H1 (cell line): ENCODE data around the gene MYD88. TPM values are rescaled to one million over a fixed set of nuclear protein-coding genes. Genes with fewer than 3 reads are reported as not detected.

Source experiments
- CTCF ChIA-PET: fragments of 300-600 bp; sonication (Branson Sonifier 250); formaldehyde crosslinking; loops from one replicate; lab custom pipeline; 2021; ENCODE audit not compliant: partially characterized antibody; lab: Charles Lee
- POLR2A ChIA-PET: fragments of 300-600 bp; sonication (Branson Sonifier 250); formaldehyde crosslinking; loops from one replicate; lab custom pipeline; 2021; ENCODE audit warnings: inconsistent platforms; ENCODE audit not compliant: partially characterized antibody; lab: Charles Lee
- DNase-seq, 2 experiments: peaks; one replicate each; pipeline versions ENCODE4 v3.0.0 to v3.0.0-alpha.2; 2010 to 2022; ENCODE audit warnings: low spot score in 2 of 2, low read depth in 1 of 2, mixed read lengths in 1 of 2
- FAIRE-seq: peaks from 2 replicates; lab custom pipeline; 2011; peaks lifted over from hg19 to GRCh38; lab: Jason Lieb, UNC
- H2AFZ ChIP-seq: 2 replicates; pipeline ENCODE4 v1.8.1; 2012; ENCODE audit warnings: low read length, inconsistent platforms
- H2AK5ac ChIP-seq: 2 replicates; pipeline ENCODE4 v1.6.1; 2013; ENCODE audit warnings: low read depth, low read length
- H2BK120ac ChIP-seq: replicated peaks from 2 replicates; pipeline ENCODE3; 2013; ENCODE audit warnings: low read depth, low read length, inconsistent platforms
- H2BK12ac ChIP-seq: 2 replicates; pipeline ENCODE4 v1.6.1; 2013; ENCODE audit warnings: low read depth, low read length
- H2BK15ac ChIP-seq: 2 replicates; pipeline ENCODE4 v1.6.1; 2013; ENCODE audit warnings: low read length
- H2BK20ac ChIP-seq: 2 replicates; pipeline ENCODE4 v1.6.1; 2013; ENCODE audit warnings: low read length
- H2BK5ac ChIP-seq: 2 replicates; pipeline ENCODE4 v1.6.1; 2013; ENCODE audit warnings: low read depth, low read length
- H3K14ac ChIP-seq: 2 replicates; pipeline ENCODE4 v1.6.1; 2013; ENCODE audit warnings: inconsistent platforms; ENCODE audit not compliant: insufficient read length
- H3K18ac ChIP-seq: 2 replicates; pipeline ENCODE4 v1.6.1; 2013; ENCODE audit warnings: low read length; ENCODE audit errors: extremely low read depth
- H3K23ac ChIP-seq: 2 replicates; pipeline ENCODE4 v1.6.1; 2013; ENCODE audit warnings: inconsistent platforms; ENCODE audit not compliant: insufficient read length
- H3K23me2 ChIP-seq: 2 replicates; pipeline ENCODE4 v1.6.1; 2013; ENCODE audit warnings: low read depth, low read length
- H3K27ac ChIP-seq: 2 replicates; pipeline ENCODE4 v1.6.1; 2011; ENCODE audit warnings: low read depth, low read length, inconsistent platforms
- H3K27me3 ChIP-seq, 4 experiments: replicated peaks in 1 of 4; 1 replicate in 1 of 4; 2 replicates in 3 of 4; pipeline versions ENCODE4 v1.6.1 to v1.8.1; 2011 to 2013; ENCODE audit warnings: low read length in 3 of 4, mild to moderate bottlenecking in 3 of 4, inconsistent platforms in 2 of 4, mixed read lengths in 2 of 4, moderate library complexity in 1 of 4; ENCODE audit not compliant: control insufficient read depth in 3 of 4, insufficient read depth in 3 of 4; ENCODE audit errors: extremely low read depth in 1 of 4
- H3K36me3 ChIP-seq, 4 experiments: 2 replicates each; pipeline versions ENCODE4 v1.6.1 to v1.8.1; 2011 to 2013; ENCODE audit warnings: mild to moderate bottlenecking in 4 of 4, low read length in 3 of 4, moderate library complexity in 2 of 4, control low read depth in 1 of 4, inconsistent platforms in 1 of 4; ENCODE audit not compliant: insufficient read depth in 4 of 4, control insufficient read depth in 2 of 4
- H3K4ac ChIP-seq: replicated peaks from 2 replicates; pipeline ENCODE3; 2013; ENCODE audit warnings: low read length, low read depth, mixed read lengths, inconsistent platforms; ENCODE audit not compliant: insufficient read length
- H3K4me1 ChIP-seq, 4 experiments: replicated peaks in 1 of 4; 1 replicate in 1 of 4; 2 replicates in 3 of 4; pipeline versions ENCODE4 v1.6.1 to v1.8.1; 2011 to 2013; ENCODE audit warnings: low read length in 3 of 4, inconsistent platforms in 2 of 4, mixed read lengths in 1 of 4; ENCODE audit not compliant: insufficient read depth in 4 of 4, control insufficient read depth in 3 of 4
- H3K4me2 ChIP-seq, 2 experiments: 2 replicates each; pipeline versions ENCODE4 v1.6.1 to v1.8.1; 2011 to 2013; ENCODE audit warnings: low read depth in 2 of 2, low read length in 2 of 2, control low read depth in 1 of 2, inconsistent platforms in 1 of 2, mild to moderate bottlenecking in 1 of 2; ENCODE audit not compliant: insufficient read depth in 1 of 2
- H3K4me3 ChIP-seq, 4 experiments: fragments of 200-600, 300-600 bp in 1 of 4; sonication (generic), shearing (Covaris generic), sonication (Bioruptor Twin) in 1 of 4; 2 replicates each; pipeline versions ENCODE4 v1.5.1 to v1.8.1; 2011 to 2016; ENCODE audit warnings: low read length in 4 of 4, low read depth in 3 of 4, control low read depth in 2 of 4, inconsistent platforms in 2 of 4, mild to moderate bottlenecking in 2 of 4, mixed read lengths in 1 of 4, moderate library complexity in 1 of 4; ENCODE audit not compliant: insufficient read depth in 2 of 4; ENCODE audit errors: extremely low read depth in 1 of 4
- H3K56ac ChIP-seq: replicated peaks from 2 replicates; pipeline ENCODE3; 2013; ENCODE audit warnings: low read depth, mild to moderate bottlenecking, mixed read lengths, low read length, inconsistent platforms; ENCODE audit not compliant: insufficient read length
- H3K79me1 ChIP-seq: 2 replicates; pipeline ENCODE4 v1.6.1; 2013; ENCODE audit warnings: low read depth, low read length, control low read depth
- H3K79me2 ChIP-seq, 2 experiments: 2 replicates each; pipeline versions ENCODE4 v1.6.1 to v1.8.1; 2012 to 2013; ENCODE audit warnings: low read length in 2 of 2, mild to moderate bottlenecking in 2 of 2, inconsistent platforms in 1 of 2; ENCODE audit not compliant: insufficient read depth in 2 of 2, control insufficient read depth in 1 of 2
- H3K9ac ChIP-seq, 4 experiments: replicated peaks in 1 of 4; 1 replicate in 1 of 4; 2 replicates in 3 of 4; pipeline versions ENCODE4 v1.6.1 to v1.8.1; 2011 to 2013; ENCODE audit warnings: low read depth in 3 of 4, low read length in 3 of 4, control low read depth in 2 of 4, mild to moderate bottlenecking in 2 of 4, moderate library complexity in 2 of 4, inconsistent platforms in 1 of 4; ENCODE audit errors: extremely low read depth in 1 of 4
- H3K9me3 ChIP-seq, 2 experiments: 2 replicates each; pipeline versions ENCODE4 v1.6.1 to v1.8.1; 2012 to 2013; ENCODE audit warnings: mild to moderate bottlenecking in 2 of 2, moderate library complexity in 2 of 2, control low read depth in 1 of 2, inconsistent platforms in 1 of 2, low read depth in 1 of 2, low read length in 1 of 2, mixed read lengths in 1 of 2; ENCODE audit not compliant: insufficient read depth in 2 of 2
- H4K20me1 ChIP-seq, 2 experiments: replicated peaks in 1 of 2; 2 replicates each; pipeline versions ENCODE3 to v1.8.1; 2011 to 2013; ENCODE audit warnings: inconsistent platforms in 2 of 2, low read length in 2 of 2, mild to moderate bottlenecking in 1 of 2; ENCODE audit not compliant: insufficient read depth in 2 of 2, control insufficient read depth in 1 of 2
- H4K5ac ChIP-seq: 2 replicates; pipeline ENCODE4 v1.6.1; 2013; ENCODE audit warnings: low read length, low read depth, mixed read lengths, inconsistent platforms; ENCODE audit not compliant: insufficient read length
- H4K8ac ChIP-seq: 2 replicates; pipeline ENCODE4 v1.8.0; 2013; ENCODE audit warnings: mild to moderate bottlenecking, moderate library complexity, low read length, inconsistent platforms; ENCODE audit not compliant: insufficient read depth; ENCODE audit errors: extremely low read depth
- H4K91ac ChIP-seq: replicated peaks from 2 replicates; pipeline ENCODE3; 2013; ENCODE audit warnings: low read length, mixed read lengths, inconsistent platforms; ENCODE audit not compliant: insufficient read length
- CTBP2 ChIP-seq: IDR thresholded peaks from 2 replicates; pipeline ENCODE4 v1.7.0; 2011; ENCODE audit warnings: borderline replicate concordance, mild to moderate bottlenecking, moderate library complexity, mixed read lengths, low read length; ENCODE audit not compliant: insufficient read depth, insufficient read length
- GABPA ChIP-seq: IDR thresholded peaks from 2 replicates; pipeline ENCODE4 v1.6.1; 2011; ENCODE audit warnings: mild to moderate bottlenecking, low read length, moderate library complexity, borderline replicate concordance; ENCODE audit not compliant: insufficient read depth
- KDM4A ChIP-seq: IDR thresholded peaks from one replicate; pipeline ENCODE4 v1.7.1; 2012; ENCODE audit warnings: low read depth, mild to moderate bottlenecking, moderate library complexity, low read length, inconsistent platforms; ENCODE audit not compliant: severe bottlenecking
- RFX5 ChIP-seq: IDR thresholded peaks from 2 replicates; pipeline ENCODE4 v1.6.1; 2011; ENCODE audit warnings: low read depth, low read length, improper control_type of control experiment, borderline replicate concordance
- RXRA ChIP-seq: IDR thresholded peaks from 2 replicates; pipeline ENCODE4 v1.6.1; 2011; ENCODE audit warnings: low read depth, mild to moderate bottlenecking, low read length, moderate library complexity; ENCODE audit not compliant: insufficient read depth
- WGBS, 2 experiments: shearing (Covaris generic) in 1 of 2; methylation state at CpG; one replicate each; pipeline versions ENCODE4 v1.1.6 to v1.1.7; 2013 to 2015; ENCODE audit warnings: low lambda C conversion rate in 2 of 2, mixed read lengths in 2 of 2, inconsistent platforms in 1 of 2, low coverage in 1 of 2, missing lambda C conversion rate in 1 of 2; ENCODE audit not compliant: insufficient replicate concordance in 2 of 2, insufficient coverage in 1 of 2, insufficient read length in 1 of 2; ENCODE audit errors: extremely low coverage in 1 of 2, missing lambda C conversion rate in 1 of 2; 5-methylcytosine and 5-hydroxymethylcytosine counted together
- polyA plus RNA-seq, 7 experiments: library from polyadenylated mRNA; depleted of rRNA in 3 of 7; stranded (reverse) in 5 of 7; unstranded in 2 of 7; fragments of >200 nt in 5 of 7; fragments of 200-250 nt in 2 of 7; gene quantifications; 1 replicate in 5 of 7; 2 replicates in 1 of 7; 4 replicates in 1 of 7; pipeline versions ENCODE4 v1.2.1 to v1.2.3, GENCODE V29; 2011 to 2013; ENCODE audit warnings: missing spikeins in 2 of 7, mixed read lengths in 2 of 7
- total RNA-seq: library from RNA; stranded (reverse); fragmentation: NEBNext Ultra II Directional; extraction: Animal tissue kit (Norgen Biotek cat#: 25700); gene quantifications from 2 replicates; pipeline ENCODE4 v1.2.1, GENCODE V29; 2021

MYD88 gene
- total and polyA plus RNA-seq, 2 of the 8 experiments (the other 6 are each of a cell fraction or from before 2014, with no cell fraction given), result 22.1 to 22.5 TPM

- Histone ChIP-seq H2BK15ac (no peak overlapping the region), H3K36me3 (peaks cover 31 to 53% (median 47%) of the 10 kb centered on the region in 4 experiments), H4K8ac (no peak overlapping the region), H3K79me2 (no peaks in the 10 kb centered on the region), H4K5ac (no peak overlapping the region), H3K23me2 (no peaks in the 10 kb centered on the region), H2BK20ac (no peak overlapping the region), H4K91ac (no peak overlapping the region), H3K27ac (no peak overlapping the region), H3K56ac (no peak overlapping the region), H2BK12ac (no peak overlapping the region), H3K23ac (no peak overlapping the region), H2AFZ (no peak overlapping the region), H2BK120ac (no peak overlapping the region), H3K18ac (no peak overlapping the region), H4K20me1 (peaks cover 10 to 23% of the 10 kb centered on the region in 2 experiments), H3K4me1 (0 out of 7 replicates have a peak, but pooled peaks cover 0 to 3% (median under 1%) of the 10 kb centered on the region in 4 experiments), H3K4ac (no peak overlapping the region), H2BK5ac (no peak overlapping the region), H3K4me3 (no peak overlapping the region), H3K14ac (no peak overlapping the region), H3K79me1 (no peaks in the 10 kb centered on the region), H3K27me3 (no peaks in the 10 kb centered on the region), H3K9me3 (no peaks in the 10 kb centered on the region), H2AK5ac (no peak overlapping the region), H3K4me2 (no peak overlapping the region), H3K9ac (no peak overlapping the region)
- TF ChIP-seq CTBP2 (no peak), RFX5 (no peak), RXRA (no peak), KDM4A (no peak), GABPA (no peak)
- POLR2A ChIA-PET, result interaction anchor here (1.2 to 3.2 kb wide), 2 partner anchors 11 to 29 kb away, joined by 3 to 14 read pairs; no protein-coding TSS in a partner anchor
- FAIRE-seq (no peak), DNase-seq (no peak)
- WGBS, 2 experiments, result 100% methylated on average over 1 of the region's 1 CpG; no CpG with 5 or more reads in 1 of the 2 experiments
- CTCF ChIA-PET, result interaction anchor here (1.0 to 9.6 kb wide), 4 partner anchors 9 to 124 kb away, joined by 3 to 105 read pairs (median 6); no protein-coding TSS in a partner anchor
These were observed 10.2 kb upstream of the MYD88 start for GRCh38 chr3:38128303-38128655.
